ENCODE results near the gene RIN3.

DNA sequence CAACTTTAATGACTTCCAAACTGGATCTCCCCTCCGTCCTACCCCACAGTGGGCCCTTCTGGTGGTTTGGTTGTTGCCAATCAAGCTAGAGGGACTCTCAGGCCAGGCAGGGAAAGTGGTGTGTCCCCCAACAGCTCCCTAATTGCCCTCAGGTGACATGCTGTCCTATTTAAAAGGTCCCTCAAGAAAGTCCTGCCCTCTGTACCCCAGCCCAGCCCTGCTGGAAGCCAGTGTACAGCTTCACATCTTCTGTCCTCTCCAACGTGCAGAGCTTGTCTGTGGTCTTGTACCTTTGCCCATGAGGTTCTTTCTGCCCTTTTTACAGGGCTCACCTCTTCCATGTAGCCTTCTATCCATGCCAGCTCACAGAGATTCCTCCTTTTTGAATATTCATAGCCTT, 4.2 kb downstream of the RIN3 start:
- TF ChIP-seq POLR2A (IDR thresholded peaks at IDR 0.05): no peak
- TF ChIP-seq, protein P1, sequence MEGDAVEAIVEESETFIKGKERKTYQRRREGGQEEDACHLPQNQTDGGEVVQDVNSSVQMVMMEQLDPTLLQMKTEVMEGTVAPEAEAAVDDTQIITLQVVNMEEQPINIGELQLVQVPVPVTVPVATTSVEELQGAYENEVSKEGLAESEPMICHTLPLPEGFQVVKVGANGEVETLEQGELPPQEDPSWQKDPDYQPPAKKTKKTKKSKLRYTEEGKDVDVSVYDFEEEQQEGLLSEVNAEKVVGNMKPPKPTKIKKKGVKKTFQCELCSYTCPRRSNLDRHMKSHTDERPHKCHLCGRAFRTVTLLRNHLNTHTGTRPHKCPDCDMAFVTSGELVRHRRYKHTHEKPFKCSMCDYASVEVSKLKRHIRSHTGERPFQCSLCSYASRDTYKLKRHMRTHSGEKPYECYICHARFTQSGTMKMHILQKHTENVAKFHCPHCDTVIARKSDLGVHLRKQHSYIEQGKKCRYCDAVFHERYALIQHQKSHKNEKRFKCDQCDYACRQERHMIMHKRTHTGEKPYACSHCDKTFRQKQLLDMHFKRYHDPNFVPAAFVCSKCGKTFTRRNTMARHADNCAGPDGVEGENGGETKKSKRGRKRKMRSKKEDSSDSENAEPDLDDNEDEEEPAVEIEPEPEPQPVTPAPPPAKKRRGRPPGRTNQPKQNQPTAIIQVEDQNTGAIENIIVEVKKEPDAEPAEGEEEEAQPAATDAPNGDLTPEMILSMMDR (IDR thresholded peaks at IDR 0.05 in 8 of 11, conservative IDR thresholded peaks at IDR 0.05 in 3 of 11): no peak

Measured in spleen (tissue), 7 donors.